ENCODE results near the gene SLX4IP. TPM values are rescaled to one million over a fixed set of nuclear protein-coding genes. Genes with fewer than 3 reads are reported as not detected.

SLX4IP gene
- total and polyA plus RNA-seq, 2 of the 13 experiments (the other 11 are each of a cell fraction or from before 2014, with no cell fraction given) = 3.6 to 7.3 TPM

DNA sequence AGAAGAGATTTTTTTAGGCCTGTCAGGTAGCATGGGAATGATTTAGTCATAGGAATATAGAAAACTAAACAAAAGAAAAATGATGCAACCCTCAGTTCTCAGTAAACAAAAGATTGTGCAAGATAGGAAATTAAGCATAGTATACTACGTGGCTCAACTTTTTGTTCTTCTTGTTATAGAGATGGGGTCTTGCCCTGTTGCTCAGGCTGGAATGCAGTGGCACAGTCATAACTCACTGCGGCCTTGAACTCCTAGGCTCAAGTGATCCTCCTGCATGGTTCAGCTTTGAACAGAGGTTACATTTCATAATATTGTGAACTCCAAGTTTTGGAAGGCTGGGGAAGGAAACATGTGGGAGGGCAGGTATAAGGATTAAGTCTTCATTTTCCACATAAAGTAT, 28.5 kb downstream of the SLX4IP start (continued):
- TF ChIP-seq ZSCAN29 (CRISPR knock-in tag; conservative IDR thresholded peaks at IDR 0.05) = no peak
- TF ChIP-seq NFYB (CRISPR knock-in tag; IDR thresholded peaks at IDR 0.05) = no peak
- TF ChIP-seq, protein P1, sequence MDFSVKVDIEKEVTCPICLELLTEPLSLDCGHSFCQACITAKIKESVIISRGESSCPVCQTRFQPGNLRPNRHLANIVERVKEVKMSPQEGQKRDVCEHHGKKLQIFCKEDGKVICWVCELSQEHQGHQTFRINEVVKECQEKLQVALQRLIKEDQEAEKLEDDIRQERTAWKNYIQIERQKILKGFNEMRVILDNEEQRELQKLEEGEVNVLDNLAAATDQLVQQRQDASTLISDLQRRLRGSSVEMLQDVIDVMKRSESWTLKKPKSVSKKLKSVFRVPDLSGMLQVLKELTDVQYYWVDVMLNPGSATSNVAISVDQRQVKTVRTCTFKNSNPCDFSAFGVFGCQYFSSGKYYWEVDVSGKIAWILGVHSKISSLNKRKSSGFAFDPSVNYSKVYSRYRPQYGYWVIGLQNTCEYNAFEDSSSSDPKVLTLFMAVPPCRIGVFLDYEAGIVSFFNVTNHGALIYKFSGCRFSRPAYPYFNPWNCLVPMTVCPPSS (IDR thresholded peaks at IDR 0.05) = no peak
- TF ChIP-seq ATF4 (CRISPR knock-in tag; IDR thresholded peaks at IDR 0.05) = peak; percentile 81 to 91
- TF ChIP-seq, protein P2, sequence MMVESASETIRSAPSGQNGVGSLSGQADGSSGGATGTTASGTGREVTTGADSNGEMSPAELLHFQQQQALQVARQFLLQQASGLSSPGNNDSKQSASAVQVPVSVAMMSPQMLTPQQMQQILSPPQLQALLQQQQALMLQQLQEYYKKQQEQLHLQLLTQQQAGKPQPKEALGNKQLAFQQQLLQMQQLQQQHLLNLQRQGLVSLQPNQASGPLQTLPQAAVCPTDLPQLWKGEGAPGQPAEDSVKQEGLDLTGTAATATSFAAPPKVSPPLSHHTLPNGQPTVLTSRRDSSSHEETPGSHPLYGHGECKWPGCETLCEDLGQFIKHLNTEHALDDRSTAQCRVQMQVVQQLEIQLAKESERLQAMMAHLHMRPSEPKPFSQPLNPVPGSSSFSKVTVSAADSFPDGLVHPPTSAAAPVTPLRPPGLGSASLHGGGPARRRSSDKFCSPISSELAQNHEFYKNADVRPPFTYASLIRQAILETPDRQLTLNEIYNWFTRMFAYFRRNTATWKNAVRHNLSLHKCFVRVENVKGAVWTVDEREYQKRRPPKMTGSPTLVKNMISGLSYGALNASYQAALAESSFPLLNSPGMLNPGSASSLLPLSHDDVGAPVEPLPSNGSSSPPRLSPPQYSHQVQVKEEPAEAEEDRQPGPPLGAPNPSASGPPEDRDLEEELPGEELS (CRISPR knock-in tag; IDR thresholded peaks at IDR 0.05) = peak; percentile 62
- peak; percentile 71 for TF ChIP-seq NR2F6 (IDR thresholded peaks at IDR 0.05)
- peak; percentile 63 for TF ChIP-seq NR2F6 (CRISPR knock-in tag; IDR thresholded peaks at IDR 0.05)
- no peak for TF ChIP-seq NCOA1 (CRISPR knock-in tag; IDR thresholded peaks at IDR 0.05)
- no peak for TF ChIP-seq ZSCAN9 (CRISPR knock-in tag; IDR thresholded peaks at IDR 0.05; ENCODE audit: borderline replicate concordance)
- TF ChIP-seq, protein P3, sequence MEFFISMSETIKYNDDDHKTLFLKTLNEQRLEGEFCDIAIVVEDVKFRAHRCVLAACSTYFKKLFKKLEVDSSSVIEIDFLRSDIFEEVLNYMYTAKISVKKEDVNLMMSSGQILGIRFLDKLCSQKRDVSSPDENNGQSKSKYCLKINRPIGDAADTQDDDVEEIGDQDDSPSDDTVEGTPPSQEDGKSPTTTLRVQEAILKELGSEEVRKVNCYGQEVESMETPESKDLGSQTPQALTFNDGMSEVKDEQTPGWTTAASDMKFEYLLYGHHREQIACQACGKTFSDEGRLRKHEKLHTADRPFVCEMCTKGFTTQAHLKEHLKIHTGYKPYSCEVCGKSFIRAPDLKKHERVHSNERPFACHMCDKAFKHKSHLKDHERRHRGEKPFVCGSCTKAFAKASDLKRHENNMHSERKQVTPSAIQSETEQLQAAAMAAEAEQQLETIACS (CRISPR knock-in tag; IDR thresholded peaks at IDR 0.05) = 0 out of 2 replicates have a peak, but pooled peaks have one; percentile 26
- no peak for TF ChIP-seq SNRNP70 (IDR thresholded peaks at IDR 0.05; ENCODE audit: low read depth, low read length)
- TF ChIP-seq ZNF326 (CRISPR knock-in tag; IDR thresholded peaks at IDR 0.05; ENCODE audit: borderline replicate concordance) = no peak
- TF ChIP-seq, protein P4, sequence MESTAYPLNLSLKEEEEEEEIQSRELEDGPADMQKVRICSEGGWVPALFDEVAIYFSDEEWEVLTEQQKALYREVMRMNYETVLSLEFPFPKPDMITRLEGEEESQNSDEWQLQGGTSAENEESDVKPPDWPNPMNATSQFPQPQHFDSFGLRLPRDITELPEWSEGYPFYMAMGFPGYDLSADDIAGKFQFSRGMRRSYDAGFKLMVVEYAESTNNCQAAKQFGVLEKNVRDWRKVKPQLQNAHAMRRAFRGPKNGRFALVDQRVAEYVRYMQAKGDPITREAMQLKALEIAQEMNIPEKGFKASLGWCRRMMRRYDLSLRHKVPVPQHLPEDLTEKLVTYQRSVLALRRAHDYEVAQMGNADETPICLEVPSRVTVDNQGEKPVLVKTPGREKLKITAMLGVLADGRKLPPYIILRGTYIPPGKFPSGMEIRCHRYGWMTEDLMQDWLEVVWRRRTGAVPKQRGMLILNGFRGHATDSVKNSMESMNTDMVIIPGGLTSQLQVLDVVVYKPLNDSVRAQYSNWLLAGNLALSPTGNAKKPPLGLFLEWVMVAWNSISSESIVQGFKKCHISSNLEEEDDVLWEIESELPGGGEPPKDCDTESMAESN (CRISPR knock-in tag; conservative IDR thresholded peaks at IDR 0.05) = no peak
- peak; percentile 96 for TF ChIP-seq CEBPG (CRISPR knock-in tag; IDR thresholded peaks at IDR 0.05)
- no peak for TF ChIP-seq FOSL1 (CRISPR knock-in tag; IDR thresholded peaks at IDR 0.05; ENCODE audit: borderline replicate concordance)
- TF ChIP-seq RAD21 (CRISPR knock-in tag; IDR thresholded peaks at IDR 0.05) = no peak
- no peak for TF ChIP-seq SYNCRIP (IDR thresholded peaks at IDR 0.05; ENCODE audit: insufficient read depth, low read depth, low read length)
- no peak for TF ChIP-seq ATM (IDR thresholded peaks at IDR 0.05; ENCODE audit: borderline replicate concordance)
- TF ChIP-seq RFX1 (IDR thresholded peaks at IDR 0.05) = no peak
- 0 out of 2 replicates have a peak, but pooled peaks have one; percentile 23 for TF ChIP-seq ESRRA (CRISPR knock-in tag; IDR thresholded peaks at IDR 0.05; ENCODE audit: low read depth)
- TF ChIP-seq ZNF264 (CRISPR knock-in tag; IDR thresholded peaks at IDR 0.05) = peak; percentile 75; the same call in 1 of the 2 replicates
- TF ChIP-seq, protein P5, sequence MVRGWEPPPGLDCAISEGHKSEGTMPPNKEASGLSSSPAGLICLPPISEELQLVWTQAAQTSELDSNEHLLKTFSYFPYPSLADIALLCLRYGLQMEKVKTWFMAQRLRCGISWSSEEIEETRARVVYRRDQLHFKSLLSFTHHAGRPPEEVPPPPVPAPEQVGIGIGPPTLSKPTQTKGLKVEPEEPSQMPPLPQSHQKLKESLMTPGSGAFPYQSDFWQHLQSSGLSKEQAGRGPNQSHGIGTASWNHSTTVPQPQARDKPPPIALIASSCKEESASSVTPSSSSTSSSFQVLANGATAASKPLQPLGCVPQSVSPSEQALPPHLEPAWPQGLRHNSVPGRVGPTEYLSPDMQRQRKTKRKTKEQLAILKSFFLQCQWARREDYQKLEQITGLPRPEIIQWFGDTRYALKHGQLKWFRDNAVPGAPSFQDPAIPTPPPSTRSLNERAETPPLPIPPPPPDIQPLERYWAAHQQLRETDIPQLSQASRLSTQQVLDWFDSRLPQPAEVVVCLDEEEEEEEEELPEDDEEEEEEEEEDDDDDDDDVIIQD (CRISPR knock-in tag; IDR thresholded peaks at IDR 0.05; ENCODE audit: low read depth) = peak; percentile 97; the same call in 1 of the 2 replicates
- peak; percentile 34; the same call in 1 of the 2 replicates for TF ChIP-seq SMC3 (IDR thresholded peaks at IDR 0.05; ENCODE audit: low read length)
- TF ChIP-seq SRSF4 (IDR thresholded peaks at IDR 0.05; ENCODE audit: low read depth, low read length, poor library complexity, severe bottlenecking) = no peak
